Nephron (organoid): ENCODE results near the gene CHERP.

Source experiments
- H3K27ac Mint-ChIP-seq, 3 experiments: 2 replicates each; pipeline ENCODE4 v1.8.0; 2020; ENCODE audit warnings: mixed read lengths in 3 of 3, mild to moderate bottlenecking in 2 of 3, moderate library complexity in 1 of 3
- H3K27me3 Mint-ChIP-seq: 2 replicates; pipeline ENCODE4 v1.8.0; 2021; ENCODE audit warnings: low read depth, mild to moderate bottlenecking, moderate library complexity, mixed read lengths
- H3K36me3 Mint-ChIP-seq: 2 replicates; pipeline ENCODE4 v1.8.0; 2020; ENCODE audit warnings: low read depth, mixed read lengths
- H3K4me1 Mint-ChIP-seq: 2 replicates; pipeline ENCODE4 v1.8.0; 2020; ENCODE audit warnings: mixed read lengths
- H3K4me3 Mint-ChIP-seq, 3 experiments: 2 replicates each; pipeline ENCODE4 v1.8.0; 2020; ENCODE audit warnings: mild to moderate bottlenecking in 3 of 3, mixed read lengths in 3 of 3, moderate library complexity in 2 of 3
- H3K9me3 Mint-ChIP-seq: 2 replicates; pipeline ENCODE4 v1.8.0; 2020; ENCODE audit warnings: mixed read lengths
- TF ChIP-seq, protein P1 (sequence below), 3 experiments: fragments of 200-600 bp; sonication (generic); IDR thresholded peaks; one replicate each; pipeline ENCODE4 v1.5.0; 2021; ENCODE audit warnings: antibody characterized with exemption in 3 of 3; ENCODE audit not compliant: unreplicated experiment in 3 of 3

CHERP gene

DNA sequence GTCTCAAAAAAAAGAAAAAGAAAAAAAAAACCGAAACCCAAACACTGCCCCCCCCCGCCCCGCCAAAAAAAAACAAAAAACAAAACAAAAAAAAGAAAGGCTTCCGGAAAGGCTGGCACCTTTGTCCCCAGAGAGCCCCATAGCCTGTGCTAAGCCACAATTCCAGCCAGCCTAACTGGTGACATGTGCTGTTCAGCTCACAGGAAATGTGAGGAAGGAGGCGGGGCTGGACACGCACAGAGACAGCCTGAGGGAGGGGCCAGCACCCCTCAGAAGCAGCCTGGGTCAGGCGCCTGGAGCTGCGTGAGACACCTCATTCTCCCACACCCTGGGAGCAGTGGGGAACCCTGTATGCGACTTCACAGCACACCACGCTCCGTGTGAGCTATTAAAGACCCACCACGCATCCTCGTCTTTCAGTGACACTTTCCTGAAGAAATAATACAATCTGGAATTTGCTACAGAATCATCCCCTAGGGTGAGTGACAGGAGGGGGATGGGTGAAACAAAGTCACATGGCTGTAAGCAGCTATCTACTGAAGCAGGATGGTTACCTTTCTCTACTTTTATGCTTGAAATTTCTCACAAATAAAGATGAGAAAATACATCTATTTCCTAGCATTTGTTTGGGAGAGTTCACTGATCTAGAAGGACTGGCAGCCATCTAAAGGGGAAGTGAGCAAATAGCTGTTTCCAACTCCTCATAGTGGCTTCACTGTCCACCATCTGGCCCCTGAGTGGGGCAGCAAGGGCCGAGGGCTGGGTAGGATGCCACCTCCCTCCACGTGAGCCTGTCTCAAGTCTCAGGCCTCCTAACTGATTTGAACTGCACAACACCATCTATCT, 42.2 kb upstream of the CHERP start:
- H3K4me1 Mint-ChIP-seq = peaks cover 50% of the 10 kb centered on the region
- no peaks in the 10 kb centered on the region for H3K36me3 Mint-ChIP-seq
- peak overlapping the region; percentile 60 to 80 (median 74) for H3K27ac Mint-ChIP-seq
- TF ChIP-seq, protein P1, sequence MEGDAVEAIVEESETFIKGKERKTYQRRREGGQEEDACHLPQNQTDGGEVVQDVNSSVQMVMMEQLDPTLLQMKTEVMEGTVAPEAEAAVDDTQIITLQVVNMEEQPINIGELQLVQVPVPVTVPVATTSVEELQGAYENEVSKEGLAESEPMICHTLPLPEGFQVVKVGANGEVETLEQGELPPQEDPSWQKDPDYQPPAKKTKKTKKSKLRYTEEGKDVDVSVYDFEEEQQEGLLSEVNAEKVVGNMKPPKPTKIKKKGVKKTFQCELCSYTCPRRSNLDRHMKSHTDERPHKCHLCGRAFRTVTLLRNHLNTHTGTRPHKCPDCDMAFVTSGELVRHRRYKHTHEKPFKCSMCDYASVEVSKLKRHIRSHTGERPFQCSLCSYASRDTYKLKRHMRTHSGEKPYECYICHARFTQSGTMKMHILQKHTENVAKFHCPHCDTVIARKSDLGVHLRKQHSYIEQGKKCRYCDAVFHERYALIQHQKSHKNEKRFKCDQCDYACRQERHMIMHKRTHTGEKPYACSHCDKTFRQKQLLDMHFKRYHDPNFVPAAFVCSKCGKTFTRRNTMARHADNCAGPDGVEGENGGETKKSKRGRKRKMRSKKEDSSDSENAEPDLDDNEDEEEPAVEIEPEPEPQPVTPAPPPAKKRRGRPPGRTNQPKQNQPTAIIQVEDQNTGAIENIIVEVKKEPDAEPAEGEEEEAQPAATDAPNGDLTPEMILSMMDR (IDR thresholded peaks at IDR 0.05; ENCODE audit: unreplicated experiment in 3 of 3) = no peak
- H3K4me3 Mint-ChIP-seq = peak overlapping the region in 2 of 3 experiments; percentile 23 to 29
- no peaks in the 10 kb centered on the region for H3K9me3 Mint-ChIP-seq
- no peaks in the 10 kb centered on the region for H3K27me3 Mint-ChIP-seq

DNA sequence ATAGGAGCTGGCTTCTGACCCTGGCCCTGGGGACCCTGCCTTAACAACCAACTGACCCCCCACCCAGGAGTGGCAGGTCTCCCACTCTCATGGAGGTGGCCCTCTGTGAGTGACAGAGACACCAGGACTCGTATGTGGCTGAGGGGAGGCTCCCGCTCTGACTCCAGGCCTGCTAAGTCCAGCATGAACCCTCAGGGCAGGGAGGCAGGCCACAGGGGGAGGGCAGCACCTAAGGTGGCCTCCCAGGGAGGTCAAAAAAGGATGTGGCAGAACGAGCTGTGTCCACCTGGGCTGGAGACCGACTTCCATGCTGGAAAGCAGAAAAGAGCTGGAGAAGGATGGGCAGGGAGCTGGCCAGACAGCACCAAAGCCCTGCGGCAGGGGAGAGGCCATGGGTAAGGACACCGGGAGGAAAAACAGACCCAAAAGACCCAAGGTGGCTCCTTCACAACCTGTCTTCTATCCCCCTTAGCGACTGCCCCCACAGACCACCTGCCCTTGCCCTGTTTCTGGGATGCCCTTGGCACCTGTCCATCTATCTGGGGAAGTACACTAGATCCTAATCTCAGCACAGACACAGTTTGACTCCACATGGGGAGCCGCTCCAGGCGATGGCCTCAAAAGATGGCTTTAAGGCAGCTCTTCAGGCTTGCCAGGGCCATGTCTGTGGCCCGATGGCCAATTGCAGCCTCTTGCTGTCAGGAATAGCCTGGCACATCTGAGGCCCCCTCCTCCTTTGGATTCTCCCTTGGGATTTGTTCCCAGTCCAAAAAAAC, 40.4 kb upstream of the CHERP start:
- no peaks in the 10 kb centered on the region for H3K27me3 Mint-ChIP-seq
- H3K9me3 Mint-ChIP-seq = no peaks in the 10 kb centered on the region
- peaks cover 4% of the 10 kb centered on the region for H3K36me3 Mint-ChIP-seq
- H3K4me1 Mint-ChIP-seq = peaks cover 32% of the 10 kb centered on the region
- TF ChIP-seq, protein P1 (IDR thresholded peaks at IDR 0.05; ENCODE audit: unreplicated experiment in 3 of 3) = no peak
- no peak overlapping the region for H3K4me3 Mint-ChIP-seq
- H3K27ac Mint-ChIP-seq = no peak overlapping the region

DNA sequence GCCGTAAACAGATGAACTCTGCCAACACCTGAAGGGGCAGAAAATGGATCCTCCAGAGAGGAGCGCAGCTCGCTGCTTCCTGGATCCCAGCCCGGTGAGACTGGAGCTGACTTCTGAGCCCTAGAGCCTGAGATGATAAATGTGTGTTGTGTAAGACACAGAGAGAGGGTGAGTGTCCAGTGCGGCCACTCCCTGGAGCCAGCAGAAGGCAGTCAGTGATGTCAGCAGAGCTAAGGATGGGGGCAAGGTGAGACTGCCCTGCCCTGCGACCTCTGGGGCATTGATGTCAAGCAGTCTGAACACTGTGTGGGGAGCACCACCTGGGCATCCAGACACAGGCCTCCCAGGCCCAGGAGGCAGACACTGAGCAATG, 39.7 kb upstream of the CHERP start:
- Mint-ChIP-seq H3K4me1 (peaks cover 31% of the 10 kb centered on the region), H3K27me3 (no peaks in the 10 kb centered on the region), H3K36me3 (peaks cover 4% of the 10 kb centered on the region), H3K27ac (no peak overlapping the region), H3K9me3 (no peaks in the 10 kb centered on the region), H3K4me3 (no peak overlapping the region)
- TF ChIP-seq, protein P1 (IDR thresholded peaks at IDR 0.05; ENCODE audit: unreplicated experiment in 3 of 3) = no peak

DNA sequence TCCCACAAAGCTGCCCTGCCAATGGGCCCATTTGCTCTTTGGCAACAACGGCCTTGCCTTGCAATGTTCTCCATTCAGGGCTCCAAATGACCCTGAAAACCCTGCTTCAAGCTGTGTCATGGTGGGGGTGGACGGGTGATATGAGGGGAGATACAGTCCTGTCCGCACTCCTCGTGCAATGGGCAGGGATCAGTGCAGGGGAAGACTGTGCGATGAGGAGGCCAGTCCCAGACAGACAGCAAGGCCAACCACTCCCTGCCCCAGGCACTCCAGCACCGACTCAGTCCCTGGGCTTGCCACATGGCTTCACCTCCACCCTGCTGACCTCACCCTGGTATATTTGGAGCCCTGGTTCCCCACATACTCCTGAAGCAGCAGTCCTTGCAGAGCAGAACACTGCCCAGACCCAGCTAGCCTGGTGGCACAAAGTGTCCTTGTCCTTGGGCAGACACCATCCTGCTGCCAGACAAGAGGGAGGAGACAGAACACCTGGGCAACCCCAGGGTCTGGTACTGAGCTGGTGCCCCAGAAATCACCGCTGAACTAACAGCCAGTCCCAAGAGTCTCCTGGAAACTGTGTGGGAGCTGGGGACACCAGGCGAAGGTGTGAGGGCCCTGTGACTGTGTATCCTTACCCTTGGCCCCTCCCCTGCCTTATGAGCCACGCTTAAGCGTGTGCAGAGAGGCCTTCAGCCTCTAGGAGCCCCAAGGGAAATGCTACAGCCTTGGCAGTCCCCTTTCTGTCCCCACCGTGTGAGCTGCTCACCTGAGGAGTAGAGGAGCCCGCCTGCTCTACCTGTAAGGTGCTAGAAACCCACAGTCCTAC, 39.1 kb upstream of the CHERP start:
- TF ChIP-seq, protein P1 (IDR thresholded peaks at IDR 0.05; ENCODE audit: unreplicated experiment in 3 of 3) = no peak
- no peaks in the 10 kb centered on the region for H3K27me3 Mint-ChIP-seq
- peak overlapping the region in 1 of 3 experiments; percentile 21 for H3K4me3 Mint-ChIP-seq
- H3K27ac Mint-ChIP-seq = peak overlapping the region in 2 of 3 experiments; percentile 59 to 79
- H3K36me3 Mint-ChIP-seq = peaks cover 6% of the 10 kb centered on the region
- H3K9me3 Mint-ChIP-seq = no peaks in the 10 kb centered on the region
- peaks cover 33% of the 10 kb centered on the region for H3K4me1 Mint-ChIP-seq

DNA sequence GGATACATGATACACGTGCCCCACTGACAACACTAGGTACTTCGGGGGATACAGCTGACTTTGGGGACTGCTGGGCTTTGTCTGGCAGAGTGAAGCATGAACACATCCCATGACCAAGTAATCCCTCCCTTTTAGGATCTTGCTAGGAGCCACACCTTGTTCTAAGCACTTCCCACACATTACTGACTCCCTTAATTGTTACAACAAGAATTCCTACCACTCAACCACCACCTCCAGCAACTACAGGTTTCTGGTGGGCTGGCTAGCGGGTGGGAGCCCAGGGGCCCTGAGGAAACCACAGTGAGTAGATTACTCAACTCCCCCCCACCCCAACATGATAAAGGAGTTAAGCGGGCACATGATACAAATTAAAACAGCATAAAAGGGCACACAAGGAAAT, 37.1 kb upstream of the CHERP start:
- H3K36me3 Mint-ChIP-seq = peaks cover 17% of the 10 kb centered on the region
- H3K27ac Mint-ChIP-seq = peak overlapping the region in 2 of 3 experiments; percentile 31 to 32
- TF ChIP-seq, protein P1 (IDR thresholded peaks at IDR 0.05; ENCODE audit: unreplicated experiment in 3 of 3) = no peak
- no peak overlapping the region for H3K4me3 Mint-ChIP-seq
- no peaks in the 10 kb centered on the region for H3K9me3 Mint-ChIP-seq
- H3K4me1 Mint-ChIP-seq = peaks cover 30% of the 10 kb centered on the region
- H3K27me3 Mint-ChIP-seq = no peaks in the 10 kb centered on the region
